Measurements from ENCODE around the gene PRB2. TPM values are rescaled to one million over a fixed set of nuclear protein-coding genes. Genes with fewer than 3 reads are reported as not detected.

Gene PRB2
- total RNA-seq, 2 experiments from 2014 or later = not detected

DNA sequence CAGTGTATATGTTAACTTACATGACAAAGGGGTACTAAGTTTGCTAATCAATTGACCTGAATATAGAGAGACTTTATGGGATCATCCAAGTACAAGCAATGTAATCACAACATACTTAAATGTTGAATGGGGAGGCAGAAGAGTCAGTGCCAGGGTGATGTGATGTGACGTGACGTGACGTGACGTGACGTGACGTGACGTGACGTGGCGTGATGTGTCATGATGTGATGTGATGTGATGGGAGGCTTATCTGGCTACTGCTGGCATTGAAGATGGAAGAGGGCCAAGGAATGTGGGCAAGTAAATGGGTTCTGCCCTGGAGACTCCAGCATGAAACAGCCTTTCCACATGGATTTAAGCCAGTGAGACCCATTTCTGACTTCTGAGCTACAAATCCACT lies 46.9 kb downstream of the PRB2 start:
- H3K27ac Mint-ChIP-seq = no peak overlapping the region
- H3K36me3 Mint-ChIP-seq (ENCODE audit: low read depth) = no peaks in the 10 kb centered on the region
- Histone ChIP-seq H3K4me1 (ENCODE audit: insufficient read depth, low read length) (no peaks in the 10 kb centered on the region), H3K4me3 (ENCODE audit: low read length) (no peak overlapping the region), H3K27me3 (ENCODE audit: control insufficient read depth in 1 of 2, insufficient read depth in 2 of 2, low read length in 2 of 2) (no peaks in the 10 kb centered on the region), H3K36me3 (ENCODE audit: insufficient read depth, low read length) (no peaks in the 10 kb centered on the region), H3K27ac (ENCODE audit: low read depth in 1 of 2, low read length in 2 of 2) (no peak overlapping the region), H3K9me3 (ENCODE audit: control insufficient read depth in 1 of 2, insufficient read depth in 1 of 2, low read length in 2 of 2) (peaks cover 0 to 4% of the 10 kb centered on the region in 2 experiments)
- no peak for ATAC-seq (ENCODE audit: poor library complexity)
- peaks cover 6% of the 10 kb centered on the region for H3K27me3 Mint-ChIP-seq
- POLR2A ChIA-PET = no interaction called here
- peaks cover 2% of the 10 kb centered on the region for H3K9me3 Mint-ChIP-seq
- TF ChIP-seq, protein P1, sequence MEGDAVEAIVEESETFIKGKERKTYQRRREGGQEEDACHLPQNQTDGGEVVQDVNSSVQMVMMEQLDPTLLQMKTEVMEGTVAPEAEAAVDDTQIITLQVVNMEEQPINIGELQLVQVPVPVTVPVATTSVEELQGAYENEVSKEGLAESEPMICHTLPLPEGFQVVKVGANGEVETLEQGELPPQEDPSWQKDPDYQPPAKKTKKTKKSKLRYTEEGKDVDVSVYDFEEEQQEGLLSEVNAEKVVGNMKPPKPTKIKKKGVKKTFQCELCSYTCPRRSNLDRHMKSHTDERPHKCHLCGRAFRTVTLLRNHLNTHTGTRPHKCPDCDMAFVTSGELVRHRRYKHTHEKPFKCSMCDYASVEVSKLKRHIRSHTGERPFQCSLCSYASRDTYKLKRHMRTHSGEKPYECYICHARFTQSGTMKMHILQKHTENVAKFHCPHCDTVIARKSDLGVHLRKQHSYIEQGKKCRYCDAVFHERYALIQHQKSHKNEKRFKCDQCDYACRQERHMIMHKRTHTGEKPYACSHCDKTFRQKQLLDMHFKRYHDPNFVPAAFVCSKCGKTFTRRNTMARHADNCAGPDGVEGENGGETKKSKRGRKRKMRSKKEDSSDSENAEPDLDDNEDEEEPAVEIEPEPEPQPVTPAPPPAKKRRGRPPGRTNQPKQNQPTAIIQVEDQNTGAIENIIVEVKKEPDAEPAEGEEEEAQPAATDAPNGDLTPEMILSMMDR (IDR thresholded peaks at IDR 0.05) = no peak
- H3K4me3 Mint-ChIP-seq = no peak overlapping the region
- DNase-seq = no peak
- CTCF ChIA-PET = no interaction called here
- H3K4me1 Mint-ChIP-seq (ENCODE audit: low read depth) = no peaks in the 10 kb centered on the region
- intact Hi-C loops (cut with DNase I, micrococcal nuclease) = loop anchor here in 1 of 2 experiments (5.0 kb wide), 1 partner anchor 49 kb away; the partner anchor contains the start of gene PRB2

DNA sequence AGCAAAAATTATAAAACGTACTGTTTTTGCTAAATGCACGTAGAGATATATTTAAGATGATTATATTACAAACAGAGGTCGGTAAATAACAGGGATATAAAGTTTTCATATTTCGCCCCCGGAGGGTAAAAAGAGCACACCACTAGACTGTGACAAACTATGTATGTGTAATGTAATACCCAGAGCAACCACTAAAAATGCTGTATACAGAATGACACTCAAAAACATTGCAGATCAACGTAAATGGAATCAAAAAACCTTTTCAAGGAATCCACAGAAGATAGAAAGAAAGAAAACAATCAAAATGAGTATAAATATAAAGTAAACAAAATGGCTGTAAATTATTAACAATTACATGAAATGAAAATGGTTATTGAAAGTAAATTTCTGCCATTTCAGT lies 47.6 kb downstream of the PRB2 start:
- ChIA-PET CTCF (no interaction called here), POLR2A (no interaction called here)
- H3K4me3 ChIP-seq (ENCODE audit: low read length) = no peak overlapping the region
- H3K36me3 ChIP-seq (ENCODE audit: insufficient read depth, low read length) = no peaks in the 10 kb centered on the region
- H3K27ac ChIP-seq (ENCODE audit: low read depth in 1 of 2, low read length in 2 of 2) = no peak overlapping the region
- Mint-ChIP-seq H3K4me3 (no peak overlapping the region), H3K27me3 (peaks cover 6% of the 10 kb centered on the region), H3K4me1 (ENCODE audit: low read depth) (no peaks in the 10 kb centered on the region), H3K9me3 (peaks cover 2% of the 10 kb centered on the region), H3K36me3 (ENCODE audit: low read depth) (no peaks in the 10 kb centered on the region), H3K27ac (no peak overlapping the region)
- no peaks in the 10 kb centered on the region for H3K4me1 ChIP-seq (ENCODE audit: insufficient read depth, low read length)
- no peak for ATAC-seq (ENCODE audit: poor library complexity)
- intact Hi-C loops (cut with DNase I, micrococcal nuclease) = loop anchor here in 1 of 2 experiments (5.0 kb wide), 1 partner anchor 49 kb away; the partner anchor contains the start of gene PRB2
- TF ChIP-seq, protein P1 (IDR thresholded peaks at IDR 0.05) = no peak
- H3K9me3 ChIP-seq (ENCODE audit: control insufficient read depth in 1 of 2, insufficient read depth in 1 of 2, low read length in 2 of 2) = no peaks in the 10 kb centered on the region
- no peaks in the 10 kb centered on the region for H3K27me3 ChIP-seq (ENCODE audit: control insufficient read depth in 1 of 2, insufficient read depth in 2 of 2, low read length in 2 of 2)
- DNase-seq = no peak

DNA sequence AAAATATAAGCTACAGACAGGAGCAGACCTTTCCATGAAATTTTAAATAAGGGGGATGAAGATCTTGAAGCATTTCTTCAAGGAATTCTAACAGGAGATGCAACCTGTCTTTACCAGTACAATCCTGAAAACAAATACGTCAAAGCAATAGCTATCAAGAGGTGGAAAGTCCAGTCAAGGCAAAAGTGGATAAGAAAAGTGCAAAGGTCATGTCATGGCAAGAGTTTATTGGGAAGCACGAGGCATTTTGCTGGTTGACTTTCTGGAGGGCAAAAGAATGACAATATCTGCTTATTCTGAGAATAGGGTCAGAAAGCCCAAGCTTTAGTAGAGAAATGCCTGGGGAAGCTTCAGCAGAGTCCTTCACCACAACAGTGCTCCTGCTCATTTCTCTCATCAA lies 50.9 kb downstream of the PRB2 start:
- H3K27me3 ChIP-seq (ENCODE audit: control insufficient read depth in 1 of 2, insufficient read depth in 2 of 2, low read length in 2 of 2) = no peaks in the 10 kb centered on the region
- H3K4me1 ChIP-seq (ENCODE audit: insufficient read depth, low read length) = no peaks in the 10 kb centered on the region
- no peaks in the 10 kb centered on the region for H3K36me3 ChIP-seq (ENCODE audit: insufficient read depth, low read length)
- ATAC-seq (ENCODE audit: poor library complexity) = no peak
- Mint-ChIP-seq H3K36me3 (ENCODE audit: low read depth) (no peaks in the 10 kb centered on the region), H3K27me3 (no peaks in the 10 kb centered on the region), H3K4me3 (no peak overlapping the region), H3K9me3 (peaks cover 4% of the 10 kb centered on the region), H3K4me1 (ENCODE audit: low read depth) (no peaks in the 10 kb centered on the region), H3K27ac (no peak overlapping the region)
- H3K4me3 ChIP-seq (ENCODE audit: low read length) = no peak overlapping the region
- CTCF ChIA-PET = no interaction called here
- POLR2A ChIA-PET = no interaction called here
- H3K9me3 ChIP-seq (ENCODE audit: control insufficient read depth in 1 of 2, insufficient read depth in 1 of 2, low read length in 2 of 2) = peaks cover 0 to 7% of the 10 kb centered on the region in 2 experiments
- TF ChIP-seq, protein P1 (IDR thresholded peaks at IDR 0.05) = no peak
- intact Hi-C loops (cut with DNase I, micrococcal nuclease) = loop anchor here in 1 of 2 experiments (5.0 kb wide), 1 partner anchor 53 kb away; the partner anchor contains the start of gene PRB2
- H3K27ac ChIP-seq (ENCODE audit: low read depth in 1 of 2, low read length in 2 of 2) = no peak overlapping the region
- no peak for DNase-seq

Other genes with a start within 250 kb of the PRB2 start
- gene SMIM10L1, start 224.4 kb downstream of the PRB2 start, total RNA-seq = 1 to 10 TPM; 9.0 to 9.6 TPM
- not detected for gene TAS2R42, start 208.6 kb downstream of the PRB2 start, total RNA-seq
- not detected for gene PRB3, start 125.9 kb downstream of the PRB2 start, total RNA-seq
- not detected for gene PRB4, start 85.1 kb downstream of the PRB2 start, total RNA-seq